HCT116 (cell line): ENCODE measurements around the gene A4GALT.

Source experiments
- CEBPB ChIP-seq: IDR thresholded peaks from 2 replicates; pipeline ENCODE4 v1.6.1; 2012; ENCODE audit warnings: low read depth
- CTCF ChIP-seq, 3 experiments: fragments of 200-600 bp in 1 of 3; sonication (generic) in 1 of 3; IDR thresholded peaks in 2 of 3; conservative IDR thresholded peaks in 1 of 3; 2 replicates each; pipeline ENCODE4 v1.5.1; 2012 to 2017; ENCODE audit warnings: low read depth in 2 of 3, low read length in 2 of 3, antibody characterized with exemption in 1 of 3, borderline replicate concordance in 1 of 3, control low read depth in 1 of 3, mild to moderate bottlenecking in 1 of 3, mixed read lengths in 1 of 3, mixed run types in 1 of 3, moderate library complexity in 1 of 3; ENCODE audit not compliant: insufficient read depth in 1 of 3
- ELF1 ChIP-seq: IDR thresholded peaks from 2 replicates; pipeline ENCODE4 v1.6.1; 2012; ENCODE audit warnings: low read depth, borderline replicate concordance
- MAX ChIP-seq: IDR thresholded peaks from 2 replicates; pipeline ENCODE4 v1.6.1; 2012
- POLR2A ChIP-seq: IDR thresholded peaks from 2 replicates; pipeline ENCODE4 v1.7.0; 2011; ENCODE audit warnings: borderline replicate concordance; ENCODE audit not compliant: insufficient read depth, insufficient read length; ENCODE audit errors: extremely low read depth
- POLR2AphosphoS5 ChIP-seq: IDR thresholded peaks from 2 replicates; pipeline ENCODE4 v1.6.1; 2011; ENCODE audit warnings: mild to moderate bottlenecking, low read depth, low read length, moderate library complexity
- RAD21 ChIP-seq: IDR thresholded peaks from 2 replicates; pipeline ENCODE4 v1.6.1; 2012; ENCODE audit warnings: low read depth, mild to moderate bottlenecking
- REST ChIP-seq: IDR thresholded peaks from 2 replicates; pipeline ENCODE4 v1.6.1; 2012; ENCODE audit warnings: low read depth
- SRF ChIP-seq: IDR thresholded peaks from 2 replicates; pipeline ENCODE4 v1.6.1; 2012; ENCODE audit warnings: low read depth
- YY1 ChIP-seq: IDR thresholded peaks from 2 replicates; pipeline ENCODE4 v1.6.1; 2011; ENCODE audit warnings: low read length, low read depth, moderate library complexity, mild to moderate bottlenecking; ENCODE audit not compliant: insufficient replicate concordance; ENCODE audit errors: extremely low read depth
- ZBTB33 ChIP-seq: IDR thresholded peaks from 2 replicates; pipeline ENCODE4 v1.6.1; 2011; ENCODE audit warnings: mild to moderate bottlenecking, low read length, moderate library complexity; ENCODE audit not compliant: insufficient replicate concordance; ENCODE audit errors: extremely low read depth
- ZNF274 ChIP-seq: fragments of 200-500 bp; sonication (Bioruptor generic); IDR thresholded peaks from 2 replicates; pipeline ENCODE4 v1.6.1; 2014; ENCODE audit warnings: mild to moderate bottlenecking, low read depth, low read length, inconsistent platforms

GRCh38 chr22:42760806-42761565 lies 40.3 kb upstream of the A4GALT start:
- TF ChIP-seq REST (no peak), MAX (no peak), RAD21 (no peak), POLR2A (no peak), CTCF (IDR thresholded peaks at IDR 0.05 in 2 of 3, conservative IDR thresholded peaks at IDR 0.05 in 1 of 3; ENCODE audit: borderline replicate concordance in 1 of 3, insufficient read depth in 1 of 3, low read depth in 2 of 3, low read length in 2 of 3) (no peak), POLR2AphosphoS5 (no peak), ZNF274 (no peak), YY1 (no peak), CEBPB (no peak), ELF1 (no peak), SRF (no peak), ZBTB33 (no peak)
